Small intestine (tissue), 7 donors: ENCODE measurements around the gene AKIRIN2. TPM values are rescaled to one million over a fixed set of nuclear protein-coding genes. Genes with fewer than 3 reads are reported as not detected.
A peak's percentile ranks its signal among the peaks of the same experiment; 100 is the strongest.
"Not testable (repeated sequence)": the region's sequence is repeated elsewhere in the genome, so short reads cannot be mapped to it uniquely, and the experiment has no call there.

Source experiments
- DNase-seq, 2 donors: peaks; one replicate each; pipeline versions ENCODE4 v3.0.0 to v3.0.0-alpha.2; 2013
- FAIRE-seq: peaks from 2 replicates; lab custom pipeline; 2012; peaks lifted over from hg19 to GRCh38; lab: Jason Lieb, UNC
- H3K27ac ChIP-seq, 3 donors: one replicate each; pipeline ENCODE4 v1.5.1; 2013; ENCODE audit warnings: low read length in 2 of 3, mild to moderate bottlenecking in 2 of 3, control low read depth in 1 of 3, inconsistent platforms in 1 of 3, low read depth in 1 of 3, moderate library complexity in 1 of 3
- H3K27me3 ChIP-seq, 3 donors: one replicate each; pipeline ENCODE4 v1.6.1; 2013; ENCODE audit warnings: low read length in 3 of 3, inconsistent platforms in 1 of 3; ENCODE audit not compliant: control insufficient read depth in 3 of 3, insufficient read depth in 3 of 3
- H3K36me3 ChIP-seq, 3 donors: one replicate each; pipeline ENCODE4 v1.6.1; 2013; ENCODE audit warnings: low read length in 3 of 3, inconsistent platforms in 1 of 3, low read depth in 1 of 3, mild to moderate bottlenecking in 1 of 3, moderate library complexity in 1 of 3; ENCODE audit not compliant: control insufficient read depth in 3 of 3, insufficient read depth in 2 of 3
- H3K4me1 ChIP-seq, 3 donors: one replicate each; pipeline ENCODE4 v1.6.1; 2013; ENCODE audit warnings: low read length in 2 of 3, inconsistent platforms in 1 of 3, low read depth in 1 of 3, mild to moderate bottlenecking in 1 of 3, moderate library complexity in 1 of 3; ENCODE audit not compliant: control insufficient read depth in 3 of 3, insufficient read depth in 2 of 3
- H3K4me3 ChIP-seq, 3 donors: one replicate each; pipeline ENCODE4 v1.5.1; 2013; ENCODE audit warnings: low read length in 3 of 3, control low read depth in 1 of 3, inconsistent platforms in 1 of 3, low read depth in 1 of 3, mild to moderate bottlenecking in 1 of 3, moderate library complexity in 1 of 3
- H3K9me3 ChIP-seq, 2 donors: one replicate each; pipeline ENCODE4 v1.6.1; 2013; ENCODE audit warnings: low read depth in 1 of 2, low read length in 1 of 2; ENCODE audit not compliant: control insufficient read depth in 2 of 2, insufficient read depth in 1 of 2
- WGBS, 3 donors: extraction: QIAGEN DNeasy Blood & Tissue Kit; methylation state at CpG; one replicate each; pipeline ENCODE4 v1.1.7; 2013; 5-methylcytosine and 5-hydroxymethylcytosine counted together
- polyA plus RNA-seq, 4 donors: library from polyadenylated mRNA; stranded (reverse) in 3 of 4; unstranded in 1 of 4; fragments of 200-250 nt in 3 of 4; fragments of 120-200 nt in 1 of 4; gene quantifications; one replicate each; pipeline versions ENCODE4 v1.2.1 to v1.2.3, GENCODE V29; 2013
- donor health status: healthy with polysubstance abuse.
- donor health status: control.
- donor health status: control.
- donor health status: Bipolar disorder and iron deficiency.
- donor health status: healthy.

The AKIRIN2 gene
- polyA plus RNA-seq, 4 donors = 19.9 to 63.8 (median 24.2) TPM

DNA sequence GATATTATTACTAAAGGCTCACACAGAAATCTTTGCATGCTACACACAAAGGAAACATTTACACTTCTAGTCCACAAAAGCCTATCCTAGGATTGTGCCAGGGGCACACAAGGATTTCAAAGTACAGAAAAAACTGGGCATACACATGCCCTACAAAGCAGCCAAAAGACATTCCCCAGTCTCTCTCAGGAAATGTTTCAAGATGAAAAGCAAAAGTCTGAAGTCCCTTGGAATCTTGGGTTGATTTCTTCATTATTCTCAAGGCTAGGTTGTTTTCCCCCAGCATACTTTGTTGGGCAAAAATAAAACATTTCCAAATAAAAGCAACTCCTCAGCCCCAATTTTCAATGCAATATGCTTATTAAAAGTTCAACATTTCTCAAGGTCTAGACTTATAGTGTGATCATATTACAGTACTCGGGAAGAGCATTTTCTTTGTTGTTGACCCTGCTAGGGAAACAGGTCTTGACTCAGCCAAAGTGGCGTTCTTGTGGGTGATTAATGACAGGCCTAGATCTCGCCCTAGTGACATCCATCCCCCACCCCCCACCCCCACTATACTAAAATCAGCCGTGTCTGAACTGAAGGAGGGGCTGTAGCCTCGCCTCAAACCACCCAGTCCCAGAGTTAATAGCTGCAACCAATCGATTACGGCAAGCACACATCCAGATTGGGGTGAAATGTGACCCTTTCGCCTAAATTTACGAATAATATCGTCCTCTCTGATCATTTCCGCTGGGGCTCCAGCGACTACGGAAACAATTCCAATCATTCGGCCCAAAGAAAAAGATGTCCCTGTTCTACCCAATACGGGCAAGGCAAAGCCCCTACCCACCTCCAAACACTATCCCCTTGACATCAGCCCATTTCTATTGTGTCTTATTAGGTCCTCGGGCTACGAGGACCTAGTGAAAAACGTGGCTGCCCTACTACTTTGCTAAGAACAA lies 1.4 kb downstream of the AKIRIN2 start:
- FAIRE-seq = no peak
- peak overlapping the region; percentile 98 to 100 (median 99) for H3K4me3 ChIP-seq
- peaks cover 4 to 16% (median 5%) of the 10 kb centered on the region in 3 donors for H3K4me1 ChIP-seq
- H3K36me3 ChIP-seq = peaks cover 0 to 9% (median 0%) of the 10 kb centered on the region in 3 donors
- DNase-seq = peak; percentile 60 to 79
- H3K27ac ChIP-seq = peak overlapping the region; percentile 78 to 99 (median 96)
- WGBS, 3 donors = 0% methylated on average over 18 of the region's 18 CpGs
- H3K27me3 ChIP-seq = no peaks in the 10 kb centered on the region
- H3K9me3 ChIP-seq = no peaks in the 10 kb centered on the region

DNA sequence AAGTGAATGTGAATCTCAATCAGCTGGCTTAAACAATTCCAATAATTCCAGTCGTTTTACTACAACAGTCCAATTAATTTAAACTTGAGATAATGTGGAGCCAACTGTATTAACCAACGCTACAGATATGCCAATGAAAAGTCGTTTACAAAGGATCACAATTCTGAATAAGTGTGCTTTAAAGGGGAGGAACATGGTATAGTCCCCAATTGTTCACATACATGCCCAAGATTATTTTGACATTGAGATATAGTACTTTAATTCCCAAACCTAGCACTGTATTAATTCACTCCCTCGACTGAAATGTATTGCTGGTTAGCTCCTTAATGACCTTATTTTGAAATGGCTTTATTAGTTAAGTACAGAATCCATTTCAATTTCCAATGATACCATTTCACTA lies 2.5 kb downstream of the AKIRIN2 start:
- DNase-seq = peak in 1 of 2 donors; percentile 27
- H3K9me3 ChIP-seq = no peaks in the 10 kb centered on the region
- H3K27ac ChIP-seq = peak overlapping the region in 1 of 3 donors; percentile 99
- H3K4me1 ChIP-seq = peaks cover 4 to 14% (median 5%) of the 10 kb centered on the region in 3 donors
- H3K4me3 ChIP-seq = peak overlapping the region in 2 of 3 donors; percentile 45 to 98
- 1 to 4% (median 2%) methylated on average over 4 of the region's 4 CpGs for WGBS, 3 donors
- peaks cover 0 to 9% (median 0%) of the 10 kb centered on the region in 3 donors for H3K36me3 ChIP-seq
- no peak for FAIRE-seq
- H3K27me3 ChIP-seq = no peaks in the 10 kb centered on the region

DNA sequence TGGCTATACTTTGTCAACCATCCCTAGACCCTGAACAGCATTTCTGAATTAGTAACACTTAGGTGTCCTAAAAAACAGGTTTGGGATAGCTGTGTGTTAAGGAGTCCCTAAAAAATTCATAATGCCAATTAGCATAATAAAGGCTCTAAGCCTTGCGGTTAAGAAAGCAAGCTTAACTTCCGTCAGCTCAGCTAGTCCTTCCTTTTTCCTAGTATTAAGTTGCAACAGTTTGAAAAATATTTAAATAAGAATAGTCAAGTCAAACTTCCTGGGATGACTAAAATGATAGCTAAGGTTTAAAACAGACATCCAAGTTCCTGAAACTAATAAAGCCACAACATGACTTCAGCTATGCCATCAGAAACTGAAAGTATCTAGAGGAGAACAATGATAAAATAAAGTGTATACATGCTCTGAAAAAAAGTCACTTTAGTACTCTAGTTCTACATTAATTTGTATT lies 3.5 kb downstream of the AKIRIN2 start:
- DNase-seq (peak; percentile 48), FAIRE-seq (no peak)
- Histone ChIP-seq H3K4me3 (peak overlapping the region in 2 of 3 donors; percentile 18 to 43), H3K27ac (peak overlapping the region in 1 of 3 donors; percentile 99), H3K4me1 (peaks cover 4 to 14% (median 5%) of the 10 kb centered on the region in 3 donors), H3K9me3 (no peaks in the 10 kb centered on the region), H3K27me3 (no peaks in the 10 kb centered on the region), H3K36me3 (peaks cover 0 to 9% (median 0%) of the 10 kb centered on the region in 3 donors)
- 9 to 14% (median 9%) methylated on average over 2 of the region's 2 CpGs for WGBS, 3 donors

DNA sequence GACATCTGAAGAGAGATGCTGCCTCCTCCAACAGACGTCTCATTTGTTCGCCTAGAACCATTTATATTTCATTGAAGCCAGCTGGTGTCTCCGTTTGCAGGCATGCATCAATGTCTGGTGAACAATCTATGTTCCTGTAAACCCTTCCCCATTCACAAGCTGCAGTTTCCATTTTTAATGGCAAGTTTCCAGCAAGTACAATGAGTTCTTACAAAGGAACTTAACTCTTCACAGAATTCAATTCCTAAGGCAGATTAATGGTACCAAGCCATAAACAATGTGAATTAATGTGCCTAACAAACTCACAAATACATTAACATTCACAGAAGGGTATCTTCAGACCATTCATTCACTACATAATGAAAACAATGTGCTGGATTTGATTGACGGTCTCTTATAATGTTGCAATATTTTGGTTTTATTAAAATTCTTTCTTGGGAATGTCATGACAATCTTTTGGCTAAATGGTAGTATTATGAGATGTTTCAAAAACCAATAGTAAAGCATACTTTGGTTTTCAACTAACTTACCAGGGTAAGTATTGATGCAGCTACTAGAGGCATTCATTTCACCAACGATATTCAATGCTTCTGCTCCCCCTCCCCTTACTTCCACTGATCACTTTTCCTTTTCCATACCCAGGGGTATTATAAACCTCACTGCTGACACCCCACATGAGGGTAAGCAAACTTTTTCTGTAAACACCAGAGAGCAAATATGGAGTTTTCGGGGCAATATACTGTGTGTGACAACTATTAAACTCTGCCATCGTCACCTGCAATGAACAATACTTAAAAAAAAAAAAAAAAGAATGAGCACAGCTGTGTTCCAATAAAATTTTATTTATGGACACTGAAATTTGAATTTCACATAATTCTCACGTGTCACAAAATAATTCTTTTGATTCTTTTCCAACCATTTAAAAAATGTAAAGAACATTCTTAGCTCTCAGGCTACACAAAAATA lies 4.2 kb downstream of the AKIRIN2 start:
- Histone ChIP-seq H3K36me3 (peaks cover 0 to 9% (median 0%) of the 10 kb centered on the region in 3 donors), H3K9me3 (no peaks in the 10 kb centered on the region), H3K27me3 (no peaks in the 10 kb centered on the region), H3K4me3 (peak overlapping the region in 2 of 3 donors; percentile 18 to 43), H3K4me1 (peaks cover 4 to 14% (median 5%) of the 10 kb centered on the region in 3 donors), H3K27ac (peak overlapping the region in 1 of 3 donors; percentile 99)
- DNase-seq (peak; percentile 25 to 39), FAIRE-seq (no peak)
- 35 to 41% (median 38%) methylated on average over 8 of the region's 8 CpGs for WGBS, 3 donors

DNA sequence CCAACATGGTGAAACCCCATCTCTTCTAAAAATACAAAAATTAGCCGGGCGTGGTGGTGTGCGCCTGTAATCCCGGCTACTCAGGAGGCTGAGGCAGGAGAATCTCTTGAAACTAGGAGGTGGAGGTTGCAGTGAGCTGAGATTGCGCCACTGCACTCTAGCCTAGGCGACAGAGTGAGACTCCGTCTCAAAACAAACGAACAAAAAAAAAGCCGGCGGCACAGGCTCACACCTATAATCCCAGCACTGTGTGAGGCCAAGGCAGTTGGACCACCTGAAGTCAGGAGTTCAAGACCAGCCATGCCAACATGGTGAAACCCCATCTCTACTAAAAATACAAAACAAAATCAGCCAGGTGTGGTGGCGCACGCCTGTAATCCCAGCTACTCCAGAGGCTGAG lies 5.2 kb downstream of the AKIRIN2 start:
- H3K27me3 ChIP-seq, FAIRE-seq, H3K27ac ChIP-seq, H3K9me3 ChIP-seq, DNase-seq, H3K36me3 ChIP-seq: not testable (repeated sequence)
- WGBS, 3 donors = 92 to 96% (median 94%) methylated on average over 12 of the region's 12 CpGs
- Histone ChIP-seq H3K4me3 (peak overlapping the region in 1 of 3 donors; percentile 7), H3K4me1 (peaks cover 4 to 14% (median 5%) of the 10 kb centered on the region in 3 donors)

DNA sequence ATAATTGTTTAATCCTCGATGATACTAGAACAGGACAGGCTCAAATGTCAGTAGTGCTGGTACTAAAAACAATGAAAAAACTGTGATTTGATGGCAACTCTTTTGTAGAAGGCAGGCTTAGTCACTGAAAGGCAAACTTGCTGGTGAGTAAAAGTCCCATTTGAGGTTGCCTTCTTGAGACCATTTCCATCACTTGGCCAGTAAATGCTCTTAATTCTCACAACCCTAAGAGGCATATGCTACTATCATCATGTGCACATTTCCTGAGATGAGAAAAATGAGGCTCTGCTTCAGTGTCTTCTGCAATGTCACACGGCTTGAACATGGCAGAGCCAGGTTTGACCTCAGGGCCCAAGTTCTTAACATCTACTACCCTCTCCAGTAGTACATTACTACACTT lies 9.9 kb downstream of the AKIRIN2 start:
- Histone ChIP-seq H3K4me3 (no peak overlapping the region), H3K9me3 (no peaks in the 10 kb centered on the region), H3K4me1 (peaks cover 2 to 5% (median 3%) of the 10 kb centered on the region in 3 donors), H3K27me3 (no peaks in the 10 kb centered on the region), H3K36me3 (peaks cover 0 to 24% (median 0%) of the 10 kb centered on the region in 3 donors), H3K27ac (no peak overlapping the region)
- FAIRE-seq = no peak
- no peak for DNase-seq
- 68 to 70% (median 69%) methylated on average over 2 of the region's 2 CpGs for WGBS, 3 donors

DNA sequence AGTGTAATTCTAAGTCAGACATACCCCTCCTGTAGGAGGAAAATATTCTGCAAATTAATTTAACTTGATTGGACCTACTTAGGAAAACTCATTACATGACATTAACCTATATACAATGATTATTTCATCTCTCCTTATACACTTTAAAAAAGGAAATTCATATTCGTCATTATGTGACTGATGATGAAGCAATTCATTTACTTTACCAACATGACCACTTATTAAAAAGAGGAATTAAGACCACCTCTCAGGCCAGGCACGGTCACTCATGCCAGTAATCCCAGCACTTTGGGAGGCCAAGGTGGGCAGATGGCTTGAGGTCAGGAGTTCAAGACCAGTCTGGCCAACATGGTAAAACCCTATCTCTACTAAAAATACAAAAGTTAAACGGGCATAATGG lies 11.6 kb downstream of the AKIRIN2 start:
- Histone ChIP-seq H3K4me3 (no peak overlapping the region), H3K4me1 (peaks cover 0 to 4% (median 3%) of the 10 kb centered on the region in 3 donors)
- 88 to 91% (median 90%) methylated on average over 3 of the region's 3 CpGs for WGBS, 3 donors

More for the DNA sequence above, 11.6 kb downstream of the AKIRIN2 start:
- DNase-seq (no peak), FAIRE-seq (no peak)
- Histone ChIP-seq H3K27ac (no peak overlapping the region), H3K9me3 (no peaks in the 10 kb centered on the region), H3K27me3 (no peaks in the 10 kb centered on the region), H3K36me3 (peaks cover 0 to 15% (median 0%) of the 10 kb centered on the region in 3 donors)
